Measurements from ENCODE around the gene PRCD. TPM values are rescaled to one million over a fixed set of nuclear protein-coding genes. Genes with fewer than 3 reads are reported as not detected.

The PRCD gene
- polyA plus RNA-seq, 1 of the 3 experiments (the other 2 are of a cell fraction), result 2.2 TPM

DNA sequence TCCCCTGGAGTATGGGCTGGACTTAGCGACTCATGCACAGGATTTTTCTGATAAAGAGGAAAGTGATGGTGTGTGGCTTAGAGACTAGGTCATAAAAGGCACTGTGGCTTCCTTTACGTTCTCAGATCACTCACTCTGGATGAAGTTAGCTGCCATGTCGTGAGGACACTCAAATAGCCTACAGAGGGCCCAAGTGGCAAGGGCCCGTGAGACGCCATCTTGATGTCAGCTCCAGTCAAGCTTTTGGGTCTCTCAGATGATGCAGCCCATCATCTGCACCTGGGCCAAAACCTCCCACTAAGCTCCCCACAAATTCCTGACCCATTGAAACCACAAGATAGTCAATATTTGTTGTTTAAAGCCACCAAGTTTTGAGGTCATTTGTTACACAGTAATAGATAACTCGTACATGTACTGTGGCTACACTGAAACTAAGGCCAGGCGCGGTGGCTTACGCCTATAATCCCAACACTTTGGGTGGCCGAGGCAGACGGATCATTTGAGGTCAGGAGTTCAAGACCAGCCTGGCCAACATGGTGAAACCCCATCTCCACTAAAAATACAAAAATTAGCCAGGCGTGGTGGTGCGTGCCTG is 31.1 kb downstream of the PRCD start (continued):
- TF ChIP-seq, protein P1, sequence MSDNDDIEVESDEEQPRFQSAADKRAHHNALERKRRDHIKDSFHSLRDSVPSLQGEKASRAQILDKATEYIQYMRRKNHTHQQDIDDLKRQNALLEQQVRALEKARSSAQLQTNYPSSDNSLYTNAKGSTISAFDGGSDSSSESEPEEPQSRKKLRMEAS (IDR thresholded peaks at IDR 0.05; ENCODE audit: low read depth), result no peak
- TF ChIP-seq FOXJ3 (CRISPR knock-in tag; IDR thresholded peaks at IDR 0.05), result no peak
- no peak for TF ChIP-seq NRF1 (IDR thresholded peaks at IDR 0.05; ENCODE audit: low read depth, low read length)

DNA sequence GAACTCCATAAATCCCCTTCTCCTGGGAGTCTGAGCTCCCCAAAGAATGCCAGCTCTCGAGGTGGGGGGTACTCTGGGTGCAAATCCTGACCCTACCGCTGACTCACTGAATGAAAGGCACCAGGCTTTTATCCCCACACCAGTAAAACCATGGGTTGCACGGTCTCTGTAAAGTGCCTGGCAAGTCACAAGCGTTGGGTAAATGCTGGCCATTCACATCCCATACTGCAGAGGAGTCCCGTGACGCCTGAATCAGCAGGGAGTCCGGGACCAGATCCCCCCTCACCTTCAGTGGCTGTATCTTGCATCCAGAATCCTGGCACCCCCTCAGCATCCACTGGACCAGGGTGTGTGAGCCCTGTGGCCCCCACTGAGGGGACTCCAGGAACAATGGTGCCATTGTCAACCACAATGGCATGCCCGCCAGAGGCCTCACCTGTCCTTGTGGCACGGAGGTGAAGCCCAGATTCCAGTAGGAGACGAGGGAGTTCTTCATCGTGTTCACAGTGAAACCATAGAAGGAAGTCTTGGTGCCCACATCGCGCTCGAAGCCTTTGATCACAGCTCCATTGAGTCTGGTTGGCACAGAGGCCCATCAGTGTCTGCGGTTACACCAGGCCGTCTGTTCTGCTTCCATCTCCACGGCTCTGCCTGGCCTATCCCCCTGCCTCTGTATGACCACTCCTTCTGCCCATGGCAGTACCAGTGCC is 32.5 kb downstream of the PRCD start:
- no peaks in the 10 kb centered on the region for H3K9me2 ChIP-seq
- H3K4me2 ChIP-seq, result no peak overlapping the region
- H2AFZ ChIP-seq (ENCODE audit: low read depth), result no peak overlapping the region
- no peak overlapping the region for H3K9ac ChIP-seq
- no peaks in the 10 kb centered on the region for H3K9me3 ChIP-seq
- H3K4me1 ChIP-seq (ENCODE audit: control insufficient read depth in 1 of 2, insufficient read depth in 2 of 2, low read depth in 1 of 2, low read length in 1 of 2), result peaks cover 0 to 5% of the 10 kb centered on the region in 2 experiments; a peak in 1 of 4 replicates
- no peak overlapping the region for H3K27ac ChIP-seq (ENCODE audit: low read depth in 2 of 2, low read length in 1 of 2)
- H3K36me3 ChIP-seq (replicated peaks in 1 of 2; ENCODE audit: control insufficient read depth in 1 of 2, insufficient read depth in 2 of 2, low read length in 1 of 2), result peaks cover 0 to 3% of the 10 kb centered on the region in 2 experiments
- no peaks in the 10 kb centered on the region for H3K27me3 ChIP-seq (ENCODE audit: insufficient read depth)
- no peaks in the 10 kb centered on the region for H3K79me2 ChIP-seq (ENCODE audit: insufficient read depth)
- CTCF ChIA-PET, result interaction anchor here (0.8 to 8.8 kb wide), 6 partner anchors 13 to 105 kb away, joined by 4 to 89 read pairs (median 10); partner anchors contain the start of gene ST6GALNAC2
- peaks cover 5% of the 10 kb centered on the region for H3F3A ChIP-seq (replicated peaks; ENCODE audit: insufficient read depth)
- no peak overlapping the region for H3K4me3 ChIP-seq (ENCODE audit: low read depth in 2 of 2, low read length in 1 of 2)
- no peaks in the 10 kb centered on the region for H4K20me1 ChIP-seq (ENCODE audit: insufficient read depth)
- WGBS (ENCODE audit: low lambda C conversion rate), result 92% methylated on average over 9 of the region's 17 CpGs
- POLR2A ChIA-PET, result no interaction called here
- peak; percentile 29 for DNase-seq
- TF ChIP-seq, protein P2, sequence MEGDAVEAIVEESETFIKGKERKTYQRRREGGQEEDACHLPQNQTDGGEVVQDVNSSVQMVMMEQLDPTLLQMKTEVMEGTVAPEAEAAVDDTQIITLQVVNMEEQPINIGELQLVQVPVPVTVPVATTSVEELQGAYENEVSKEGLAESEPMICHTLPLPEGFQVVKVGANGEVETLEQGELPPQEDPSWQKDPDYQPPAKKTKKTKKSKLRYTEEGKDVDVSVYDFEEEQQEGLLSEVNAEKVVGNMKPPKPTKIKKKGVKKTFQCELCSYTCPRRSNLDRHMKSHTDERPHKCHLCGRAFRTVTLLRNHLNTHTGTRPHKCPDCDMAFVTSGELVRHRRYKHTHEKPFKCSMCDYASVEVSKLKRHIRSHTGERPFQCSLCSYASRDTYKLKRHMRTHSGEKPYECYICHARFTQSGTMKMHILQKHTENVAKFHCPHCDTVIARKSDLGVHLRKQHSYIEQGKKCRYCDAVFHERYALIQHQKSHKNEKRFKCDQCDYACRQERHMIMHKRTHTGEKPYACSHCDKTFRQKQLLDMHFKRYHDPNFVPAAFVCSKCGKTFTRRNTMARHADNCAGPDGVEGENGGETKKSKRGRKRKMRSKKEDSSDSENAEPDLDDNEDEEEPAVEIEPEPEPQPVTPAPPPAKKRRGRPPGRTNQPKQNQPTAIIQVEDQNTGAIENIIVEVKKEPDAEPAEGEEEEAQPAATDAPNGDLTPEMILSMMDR (IDR thresholded peaks at IDR 0.05), result no peak
- TF ChIP-seq GABPA (IDR thresholded peaks at IDR 0.05; ENCODE audit: low read depth) (no peak), RFX5 (IDR thresholded peaks at IDR 0.05; ENCODE audit: low read length) (no peak), JUND (IDR thresholded peaks at IDR 0.05) (no peak), SMC3 (IDR thresholded peaks at IDR 0.05; ENCODE audit: low read depth, low read length) (no peak), YY1 (IDR thresholded peaks at IDR 0.05; ENCODE audit: low read depth) (no peak), NRF1 (IDR thresholded peaks at IDR 0.05; ENCODE audit: low read depth, low read length) (no peak), EP300 (IDR thresholded peaks at IDR 0.05; ENCODE audit: borderline replicate concordance in 1 of 2, low read depth in 1 of 2, low read length in 1 of 2) (no peak), TAF1 (IDR thresholded peaks at IDR 0.05; ENCODE audit: borderline replicate concordance, low read depth, low read length) (no peak), ELF1 (IDR thresholded peaks at IDR 0.05) (no peak), FOXM1 (IDR thresholded peaks at IDR 0.05; ENCODE audit: low read depth) (no peak), POLR2AphosphoS5 (IDR thresholded peaks at IDR 0.05; ENCODE audit: low read depth, low read length) (no peak), RAD21 (IDR thresholded peaks at IDR 0.05; ENCODE audit: low read length) (no peak)
- TF ChIP-seq, protein P3, sequence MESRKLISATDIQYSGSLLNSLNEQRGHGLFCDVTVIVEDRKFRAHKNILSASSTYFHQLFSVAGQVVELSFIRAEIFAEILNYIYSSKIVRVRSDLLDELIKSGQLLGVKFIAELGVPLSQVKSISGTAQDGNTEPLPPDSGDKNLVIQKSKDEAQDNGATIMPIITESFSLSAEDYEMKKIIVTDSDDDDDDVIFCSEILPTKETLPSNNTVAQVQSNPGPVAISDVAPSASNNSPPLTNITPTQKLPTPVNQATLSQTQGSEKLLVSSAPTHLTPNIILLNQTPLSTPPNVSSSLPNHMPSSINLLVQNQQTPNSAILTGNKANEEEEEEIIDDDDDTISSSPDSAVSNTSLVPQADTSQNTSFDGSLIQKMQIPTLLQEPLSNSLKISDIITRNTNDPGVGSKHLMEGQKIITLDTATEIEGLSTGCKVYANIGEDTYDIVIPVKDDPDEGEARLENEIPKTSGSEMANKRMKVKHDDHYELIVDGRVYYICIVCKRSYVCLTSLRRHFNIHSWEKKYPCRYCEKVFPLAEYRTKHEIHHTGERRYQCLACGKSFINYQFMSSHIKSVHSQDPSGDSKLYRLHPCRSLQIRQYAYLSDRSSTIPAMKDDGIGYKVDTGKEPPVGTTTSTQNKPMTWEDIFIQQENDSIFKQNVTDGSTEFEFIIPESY (IDR thresholded peaks at IDR 0.05; ENCODE audit: borderline replicate concordance, low read depth), result no peak
- TF ChIP-seq, protein P4, sequence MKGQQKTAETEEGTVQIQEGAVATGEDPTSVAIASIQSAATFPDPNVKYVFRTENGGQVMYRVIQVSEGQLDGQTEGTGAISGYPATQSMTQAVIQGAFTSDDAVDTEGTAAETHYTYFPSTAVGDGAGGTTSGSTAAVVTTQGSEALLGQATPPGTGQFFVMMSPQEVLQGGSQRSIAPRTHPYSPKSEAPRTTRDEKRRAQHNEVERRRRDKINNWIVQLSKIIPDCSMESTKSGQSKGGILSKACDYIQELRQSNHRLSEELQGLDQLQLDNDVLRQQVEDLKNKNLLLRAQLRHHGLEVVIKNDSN (IDR thresholded peaks at IDR 0.05; ENCODE audit: borderline replicate concordance, low read depth), result no peak
- TF ChIP-seq, protein P5, sequence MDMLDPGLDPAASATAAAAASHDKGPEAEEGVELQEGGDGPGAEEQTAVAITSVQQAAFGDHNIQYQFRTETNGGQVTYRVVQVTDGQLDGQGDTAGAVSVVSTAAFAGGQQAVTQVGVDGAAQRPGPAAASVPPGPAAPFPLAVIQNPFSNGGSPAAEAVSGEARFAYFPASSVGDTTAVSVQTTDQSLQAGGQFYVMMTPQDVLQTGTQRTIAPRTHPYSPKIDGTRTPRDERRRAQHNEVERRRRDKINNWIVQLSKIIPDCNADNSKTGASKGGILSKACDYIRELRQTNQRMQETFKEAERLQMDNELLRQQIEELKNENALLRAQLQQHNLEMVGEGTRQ (IDR thresholded peaks at IDR 0.05; ENCODE audit: borderline replicate concordance, low read depth, low read length), result no peak

Measured in SK-N-SH (cell line).